ENCODE results near the gene TCL1B.

Gene TCL1B

DNA sequence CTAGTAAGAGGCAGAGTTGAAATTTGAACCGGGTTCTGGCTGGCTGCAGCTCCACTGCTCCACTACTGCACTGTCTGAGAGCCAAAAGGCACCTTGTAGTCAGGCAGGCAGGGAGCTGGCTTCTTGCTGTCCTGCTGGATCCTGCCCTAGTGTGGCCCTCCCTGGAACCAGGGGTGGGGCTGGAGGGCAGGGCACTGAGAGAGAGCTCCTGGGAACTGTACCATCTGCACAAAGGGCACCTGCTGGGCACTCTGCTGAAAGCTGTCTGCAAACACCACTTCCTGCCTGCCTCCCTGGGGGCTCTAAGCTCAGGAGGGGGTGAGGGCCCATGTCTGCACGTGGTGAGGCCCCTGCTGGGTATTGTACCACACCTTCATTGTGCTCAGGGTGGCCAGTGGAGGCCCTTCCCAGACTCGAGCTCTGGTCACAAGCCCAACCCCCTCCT, 19.0 kb upstream of the TCL1B start:
- no peak for DNase-seq

DNA sequence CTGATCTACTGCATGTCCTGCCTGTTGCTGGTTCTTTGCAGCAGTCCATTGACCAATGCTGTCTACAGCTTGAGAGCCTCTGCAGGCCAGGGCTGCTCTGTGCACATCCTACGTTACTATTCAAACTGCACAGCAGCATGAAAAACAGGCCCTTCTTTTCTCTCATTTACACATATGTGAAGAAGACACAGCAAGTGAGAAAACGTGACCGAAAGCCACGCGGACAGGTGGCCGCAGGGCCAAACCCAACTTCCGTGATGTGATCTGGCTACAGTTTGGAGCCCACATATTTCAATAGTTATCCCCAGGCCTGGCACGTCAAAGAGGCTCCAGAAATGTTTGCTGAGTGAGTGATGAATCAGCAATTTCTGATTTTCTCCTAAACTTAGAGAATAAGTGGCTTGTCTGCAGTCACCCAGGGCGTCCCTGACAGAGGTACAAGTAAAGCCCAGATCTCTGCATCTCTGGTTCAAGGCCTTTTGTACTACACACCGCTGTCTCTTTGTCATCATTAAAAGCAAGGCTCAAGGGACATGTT, 17.9 kb upstream of the TCL1B start:
- no peak for DNase-seq

DNA sequence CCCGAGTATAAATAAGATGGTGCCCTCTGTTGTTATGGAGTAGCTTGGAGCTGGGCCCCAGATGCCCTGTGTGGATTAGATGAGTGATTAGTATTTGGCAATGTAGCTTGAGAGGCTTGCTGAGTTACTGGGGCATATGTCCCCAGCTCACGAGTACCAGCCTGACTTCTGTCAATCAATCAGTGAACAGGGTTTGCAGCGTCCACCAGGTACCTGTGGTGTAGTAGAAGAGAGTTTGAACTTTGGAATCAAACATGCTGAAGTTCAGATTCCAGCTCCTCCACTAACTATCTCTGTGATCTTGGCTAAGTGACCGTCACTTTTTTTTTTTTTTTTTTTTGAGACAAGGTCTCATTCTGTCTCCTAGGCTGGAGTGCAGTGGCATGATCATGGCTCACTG, 11.6 kb upstream of the TCL1B start:
- no peak for DNase-seq

DNA sequence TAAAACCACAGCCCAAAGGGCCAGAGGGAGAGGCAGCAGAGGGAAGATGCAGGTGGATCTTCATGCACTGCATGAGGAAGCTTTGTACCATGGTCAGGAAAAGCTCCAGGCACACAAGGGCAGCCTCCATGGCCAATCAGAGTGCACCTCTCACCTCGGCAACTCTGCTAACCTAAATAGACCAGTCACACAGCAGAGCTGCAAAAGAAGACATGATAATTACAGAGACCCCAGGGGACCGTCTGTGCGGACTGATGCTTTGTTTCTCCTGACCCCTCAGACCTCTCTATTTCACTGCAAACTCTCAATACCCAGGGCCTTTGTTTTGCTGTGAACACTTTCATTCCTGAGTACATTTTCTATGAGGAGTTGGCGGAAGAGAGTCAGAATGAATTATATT, 10.7 kb upstream of the TCL1B start:
- no peak for DNase-seq

DNA sequence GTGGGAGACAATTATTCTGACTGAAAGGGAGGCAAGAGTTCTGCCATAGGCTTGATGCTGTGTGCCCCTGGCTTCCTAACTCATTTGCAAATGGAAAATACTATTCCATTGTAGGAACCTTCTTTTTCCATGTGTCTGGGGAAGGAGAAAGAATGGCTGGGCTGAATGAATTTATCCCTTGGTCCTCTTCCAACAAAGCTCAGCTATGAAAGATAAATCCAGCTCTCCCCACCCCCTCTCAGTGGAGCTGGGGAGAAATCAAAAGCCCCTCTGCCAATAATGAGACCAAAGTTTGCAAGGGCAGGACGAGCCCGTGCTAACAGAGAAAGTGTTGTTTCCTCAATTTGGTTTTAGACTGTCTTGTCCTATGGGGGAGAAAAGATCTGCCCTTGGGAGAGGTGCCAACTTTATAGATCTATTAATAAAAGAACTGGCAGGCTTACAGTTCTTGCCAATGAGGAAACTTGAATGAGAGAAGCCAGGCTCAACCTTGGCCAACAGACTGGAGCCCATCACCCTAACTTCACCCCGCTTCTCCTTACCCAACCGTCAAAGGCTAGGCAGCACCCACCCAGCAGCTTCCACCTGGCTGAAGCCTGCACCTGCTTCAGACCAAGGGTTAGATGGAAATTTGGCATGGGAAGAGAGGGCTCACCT, 8.9 kb upstream of the TCL1B start:
- DNase-seq = no peak

DNA sequence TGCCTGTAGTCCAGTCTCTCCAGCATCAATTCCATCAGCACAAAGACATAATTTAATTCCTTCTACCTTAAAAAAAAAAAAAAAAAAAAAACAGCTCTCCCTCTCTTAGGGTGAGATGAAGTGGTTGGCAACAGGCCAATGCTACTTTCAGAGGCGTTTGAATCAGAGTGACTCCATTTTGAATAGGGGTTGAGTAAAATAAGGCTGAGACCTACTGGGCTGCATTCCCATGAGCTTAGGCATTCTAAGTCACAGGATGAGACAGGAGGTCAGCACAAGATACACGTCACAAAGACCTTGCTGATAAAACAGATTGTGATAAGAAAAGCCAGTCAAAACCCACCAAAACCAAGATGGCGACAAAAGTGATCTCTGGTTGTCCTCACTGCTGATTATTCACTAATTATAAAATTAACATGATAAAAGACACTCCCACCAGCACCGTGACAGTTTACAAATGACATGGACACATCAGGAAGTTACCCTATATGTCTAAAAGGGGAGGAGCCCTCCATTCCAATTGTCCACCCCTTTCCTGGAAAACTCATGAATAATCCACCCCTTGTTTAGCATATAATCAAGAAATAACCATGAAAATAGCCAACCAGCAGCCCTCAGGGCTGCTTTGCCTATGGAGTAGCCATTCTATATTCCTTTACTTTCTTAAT, 6.9 kb upstream of the TCL1B start:
- DNase-seq = no peak

DNA sequence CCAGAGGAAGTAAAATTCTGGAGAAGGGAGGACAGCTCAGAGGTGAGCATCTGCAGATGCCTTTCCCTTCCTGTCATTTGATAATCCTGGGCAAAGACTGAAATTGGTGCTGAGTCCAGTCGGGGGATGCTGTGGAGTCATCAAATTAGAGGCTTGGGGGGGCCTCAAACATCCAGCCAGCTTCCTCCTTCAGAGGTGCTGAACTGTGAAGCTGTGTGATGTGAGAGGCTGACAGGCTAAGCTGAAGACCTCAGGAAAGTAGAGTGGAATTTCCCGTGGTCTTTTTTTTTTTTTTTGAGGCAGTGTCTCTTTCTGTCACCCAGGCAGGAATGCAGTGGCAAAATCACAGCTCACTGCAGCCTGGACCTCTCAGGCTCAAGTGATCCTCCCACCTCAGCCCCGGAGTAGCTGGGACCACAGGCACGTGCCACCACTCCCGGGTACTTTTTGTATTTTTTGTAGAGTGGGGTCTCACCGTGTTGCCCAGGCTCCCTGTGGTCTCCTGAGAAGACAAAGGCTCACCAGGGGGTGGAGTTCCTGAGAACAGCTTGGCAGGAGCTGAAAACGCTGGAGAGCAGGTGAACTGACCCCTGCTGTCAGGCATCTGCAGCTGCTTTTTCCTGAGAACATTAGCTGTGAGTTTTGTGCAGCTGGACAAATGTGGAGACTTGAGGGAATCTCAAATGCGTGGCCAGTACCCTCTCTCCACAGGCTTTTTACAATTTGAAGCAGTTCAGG, 6.1 kb upstream of the TCL1B start:
- DNase-seq = no peak

DNA sequence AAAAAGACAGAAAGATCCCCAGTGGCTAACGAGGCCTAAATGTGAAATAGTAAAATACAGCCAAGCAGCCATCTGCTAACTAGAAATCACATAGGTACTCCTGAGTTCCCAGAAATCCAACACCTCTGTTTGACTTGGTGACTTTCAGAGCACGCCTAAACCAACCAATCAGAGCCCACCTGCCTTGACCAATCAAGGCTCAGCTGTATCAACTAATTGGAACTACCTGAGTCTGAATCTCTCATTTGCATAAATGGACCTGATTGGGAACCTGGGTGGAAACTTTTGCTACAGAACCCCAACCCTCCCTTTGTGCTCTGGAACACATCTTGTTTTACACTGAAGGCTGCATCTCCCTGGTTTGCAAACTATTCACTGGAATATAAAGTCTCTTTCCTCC, 5.1 kb upstream of the TCL1B start:
- DNase-seq = no peak

DNA sequence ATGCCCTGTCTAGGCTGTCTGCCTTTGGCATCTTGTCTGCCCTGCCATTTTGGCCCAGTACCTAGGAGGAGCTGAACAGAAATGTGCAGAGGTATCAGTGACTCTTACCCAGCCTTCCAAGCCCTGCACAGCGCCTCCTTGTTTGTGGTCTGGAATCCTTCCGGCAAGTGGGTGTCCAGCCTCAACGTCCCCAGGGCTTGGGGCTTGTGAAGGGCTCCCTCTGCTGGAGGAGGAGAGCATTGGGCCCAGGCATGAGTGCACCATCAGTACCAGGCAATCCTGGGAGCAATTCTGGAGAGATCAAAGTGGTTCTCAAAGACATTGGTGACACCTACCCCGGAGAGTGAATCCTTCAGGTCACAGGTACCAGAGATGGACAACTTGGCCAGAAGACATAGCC, 2.4 kb upstream of the TCL1B start:
- DNase-seq = no peak

DNA sequence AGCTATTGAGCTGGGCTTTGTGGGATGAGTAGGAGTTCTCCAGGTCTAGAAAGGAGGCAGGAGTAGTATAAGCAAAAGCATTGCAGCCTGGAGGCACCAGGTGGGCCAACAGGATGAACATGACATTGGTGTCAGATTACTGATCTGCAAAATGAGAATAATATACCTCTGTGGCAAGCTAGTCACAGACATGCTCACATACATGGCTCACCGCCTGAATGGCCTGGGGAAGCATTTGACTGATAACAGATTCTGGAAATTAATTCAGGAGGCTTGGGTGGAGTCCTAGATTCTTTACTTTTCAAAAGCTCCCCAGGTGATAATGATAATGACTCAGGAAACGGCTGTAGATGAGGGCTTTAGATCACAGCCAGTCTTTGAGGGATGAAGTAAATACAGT, 709 bp downstream of the TCL1B start:
- no peak for DNase-seq

DNA sequence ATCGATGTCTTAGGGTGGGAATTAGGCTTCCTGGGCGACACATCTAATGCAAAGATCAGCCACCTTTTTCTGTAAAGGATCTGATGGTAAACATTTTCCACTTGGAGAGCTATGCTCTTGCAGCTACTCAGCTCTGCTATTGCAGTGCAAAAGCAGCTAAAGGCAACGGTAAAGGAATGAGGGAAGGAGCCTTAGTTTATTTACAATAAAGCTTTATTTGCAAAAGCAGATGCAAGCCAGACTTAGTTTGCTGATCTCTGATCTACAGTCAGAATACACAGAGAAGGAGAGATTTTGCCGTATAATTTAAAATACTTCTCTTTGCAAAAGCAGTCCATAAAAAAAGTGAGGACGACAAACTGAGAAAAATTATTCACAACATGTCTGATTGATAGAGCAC, 3.2 kb downstream of the TCL1B start:
- DNase-seq = no peak

DNA sequence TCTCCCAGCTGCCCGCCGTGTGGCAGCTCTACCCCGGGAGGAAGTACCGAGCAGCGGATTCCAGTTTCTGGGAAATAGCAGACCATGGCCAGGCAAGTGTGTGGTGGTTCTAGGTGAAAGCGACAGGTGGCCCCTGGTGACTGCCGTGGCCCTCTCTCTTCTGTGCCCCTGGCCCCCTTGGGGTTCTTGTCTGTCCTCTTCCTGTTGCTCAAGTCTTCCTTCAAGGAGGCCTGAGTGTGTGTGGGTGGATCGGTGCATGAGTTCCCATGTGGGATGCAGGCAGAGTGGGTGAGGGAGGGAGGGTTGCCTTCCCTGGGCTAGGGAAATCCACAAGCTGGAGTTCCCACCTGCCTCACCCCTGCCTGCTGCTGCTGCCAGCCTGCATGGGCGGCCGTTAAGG, 4.6 kb downstream of the TCL1B start:
- no peak for DNase-seq

DNA sequence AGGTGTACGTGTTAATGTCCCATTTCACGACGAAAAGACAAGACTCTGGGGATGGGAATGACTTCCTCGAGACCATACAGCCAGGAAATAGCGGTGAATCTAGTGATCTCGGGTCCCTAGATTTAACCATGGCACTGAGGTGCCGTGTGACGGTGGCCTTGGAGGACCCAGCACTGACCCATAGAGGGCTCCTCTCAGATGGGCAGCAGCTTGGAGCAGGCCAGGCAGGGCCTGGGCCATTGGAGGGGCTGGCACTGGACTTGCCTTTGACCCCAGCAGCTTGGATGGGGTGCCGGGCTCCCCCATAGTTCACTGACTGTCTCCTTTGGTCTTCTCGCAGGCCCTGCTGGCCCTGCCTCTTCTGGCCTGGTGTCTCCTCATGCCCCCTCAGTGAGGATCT, 5.4 kb downstream of the TCL1B start:
- no peak for DNase-seq

DNA sequence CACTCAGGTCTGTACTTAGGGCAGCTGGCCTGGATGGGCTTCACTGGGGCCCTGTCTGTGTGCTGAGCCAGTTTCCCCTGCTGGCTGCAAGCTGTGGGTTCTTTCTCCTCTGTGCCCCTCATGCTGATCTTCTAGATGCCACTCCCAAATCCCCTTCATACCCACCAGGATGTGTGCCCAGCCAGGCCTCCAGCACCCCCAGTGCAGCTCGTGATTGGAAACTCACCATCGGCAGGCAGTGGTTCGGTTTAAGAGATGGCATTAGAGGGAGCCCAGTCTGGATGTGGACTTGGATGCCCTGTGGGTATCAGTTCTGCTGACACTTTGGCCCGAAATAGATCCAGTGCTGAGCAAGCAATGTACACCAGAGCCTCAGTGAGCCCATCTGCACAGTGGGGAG, 5.9 kb downstream of the TCL1B start:
- no peak for DNase-seq

DNA sequence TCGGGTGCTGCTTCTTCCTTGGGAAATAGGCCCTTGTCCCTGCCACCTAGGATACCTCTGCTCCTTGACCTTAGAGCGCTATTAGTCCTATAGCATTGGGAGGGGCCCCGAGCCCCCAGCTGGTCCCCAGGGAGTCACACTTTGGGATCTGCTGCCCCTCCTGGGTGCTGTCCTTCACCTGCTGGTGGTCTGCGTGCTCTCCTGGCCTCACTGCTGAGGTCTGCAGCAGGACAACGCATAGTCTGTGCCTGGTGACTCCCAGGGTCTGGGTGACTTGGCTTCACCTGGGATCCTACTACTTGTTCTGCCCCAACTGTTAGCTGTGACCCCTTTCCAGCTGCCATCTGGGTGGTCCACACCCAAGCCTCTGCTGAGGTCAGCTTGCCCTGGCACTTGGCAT, 8.8 kb downstream of the TCL1B start:
- no peak for DNase-seq

DNA sequence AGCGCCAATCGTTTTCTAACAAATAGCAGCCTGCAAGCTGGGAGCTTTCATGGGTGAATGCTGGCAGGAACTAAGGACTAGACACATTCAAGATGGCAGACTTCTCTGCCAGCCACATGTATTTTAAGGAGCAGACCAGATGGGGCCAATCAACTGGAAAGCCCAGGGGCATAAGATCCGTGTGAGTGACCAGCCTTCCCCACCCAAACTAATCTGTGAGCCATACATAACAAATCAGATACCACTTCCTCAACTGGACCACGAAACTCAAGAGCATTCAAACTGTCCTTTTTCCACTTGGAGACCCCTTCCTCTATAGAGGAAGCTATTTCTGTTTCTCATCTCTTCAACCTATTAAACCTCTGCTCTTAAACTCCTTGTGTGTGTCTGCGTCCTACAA, 9.7 kb downstream of the TCL1B start:
- DNase-seq = no peak

DNA sequence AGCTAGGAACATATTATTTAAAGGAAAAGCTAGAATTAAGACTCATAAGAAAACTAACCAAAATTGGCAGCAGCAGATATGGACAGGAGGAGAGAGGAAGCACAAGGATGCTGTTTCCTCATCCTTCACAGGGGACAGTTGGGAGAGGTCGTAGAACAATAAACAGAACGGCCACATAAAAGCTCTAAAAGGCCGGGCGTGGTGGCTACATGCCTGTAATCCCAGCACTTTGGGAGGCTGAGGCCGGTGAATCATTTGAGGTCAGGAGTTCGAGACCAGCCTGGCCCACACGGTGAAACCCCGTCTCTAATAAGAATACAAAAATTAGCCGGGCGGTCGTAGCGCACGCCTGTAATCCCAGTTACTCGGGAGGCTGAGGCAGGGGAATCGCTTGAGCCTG, 10.5 kb downstream of the TCL1B start:
- DNase-seq = no peak

DNA sequence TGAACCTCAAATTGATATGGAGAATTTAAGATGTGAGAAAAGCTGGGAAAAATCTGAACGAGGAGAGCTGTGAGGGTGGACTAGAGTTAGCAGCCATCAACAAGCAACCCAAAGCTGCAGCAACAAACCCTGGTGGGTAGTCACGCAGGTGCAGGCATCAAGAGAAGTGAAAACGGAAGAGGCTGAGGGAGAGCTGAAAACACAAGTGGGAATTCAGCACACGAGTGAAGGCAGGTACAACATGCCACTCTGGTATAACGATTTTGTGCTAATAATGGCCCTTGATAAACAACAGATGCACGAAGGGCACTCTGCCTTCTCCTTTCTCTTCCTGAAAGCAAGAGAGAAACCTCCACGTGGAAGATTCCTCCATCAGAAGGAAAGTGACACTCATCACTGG, 11.5 kb downstream of the TCL1B start:
- no peak for DNase-seq

DNA sequence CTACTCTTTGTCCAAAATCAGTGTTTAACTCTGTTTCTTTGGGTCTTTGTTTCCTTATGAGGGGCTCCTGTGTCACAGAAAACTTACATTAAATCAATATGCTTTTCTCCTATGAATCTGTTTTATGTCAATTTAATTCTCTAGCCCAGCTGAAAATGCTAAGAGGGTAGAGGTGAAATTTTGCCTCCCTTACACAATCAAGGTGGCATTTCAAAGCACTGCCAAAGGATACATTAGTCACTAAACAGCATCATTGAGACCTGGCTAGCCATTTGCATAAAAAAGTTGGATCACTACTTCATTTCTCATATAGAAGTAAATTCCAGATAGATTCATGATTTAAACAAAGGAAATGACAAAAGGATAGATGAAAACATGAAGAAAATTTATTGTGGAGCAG, 12.1 kb downstream of the TCL1B start:
- DNase-seq = no peak

DNA sequence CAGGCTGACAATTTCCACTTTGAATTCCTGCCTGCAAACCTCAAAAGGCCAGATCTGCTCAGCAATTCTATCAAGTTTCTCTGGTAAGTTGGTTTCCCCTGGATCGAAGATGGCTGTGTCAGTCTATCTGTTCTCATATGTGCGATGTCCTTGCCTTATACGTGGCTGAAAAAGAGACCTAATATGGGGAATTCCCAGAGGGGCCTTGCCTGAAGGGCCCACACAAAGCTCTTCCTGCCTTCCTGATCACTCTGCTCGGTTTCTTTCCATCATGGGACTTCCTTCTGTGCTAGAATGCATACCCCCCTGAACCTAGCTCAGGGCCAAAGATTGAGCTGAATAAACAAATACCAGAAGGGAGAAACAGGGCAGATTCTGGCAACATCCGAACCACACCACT, 13.2 kb downstream of the TCL1B start:
- DNase-seq = no peak

DNA sequence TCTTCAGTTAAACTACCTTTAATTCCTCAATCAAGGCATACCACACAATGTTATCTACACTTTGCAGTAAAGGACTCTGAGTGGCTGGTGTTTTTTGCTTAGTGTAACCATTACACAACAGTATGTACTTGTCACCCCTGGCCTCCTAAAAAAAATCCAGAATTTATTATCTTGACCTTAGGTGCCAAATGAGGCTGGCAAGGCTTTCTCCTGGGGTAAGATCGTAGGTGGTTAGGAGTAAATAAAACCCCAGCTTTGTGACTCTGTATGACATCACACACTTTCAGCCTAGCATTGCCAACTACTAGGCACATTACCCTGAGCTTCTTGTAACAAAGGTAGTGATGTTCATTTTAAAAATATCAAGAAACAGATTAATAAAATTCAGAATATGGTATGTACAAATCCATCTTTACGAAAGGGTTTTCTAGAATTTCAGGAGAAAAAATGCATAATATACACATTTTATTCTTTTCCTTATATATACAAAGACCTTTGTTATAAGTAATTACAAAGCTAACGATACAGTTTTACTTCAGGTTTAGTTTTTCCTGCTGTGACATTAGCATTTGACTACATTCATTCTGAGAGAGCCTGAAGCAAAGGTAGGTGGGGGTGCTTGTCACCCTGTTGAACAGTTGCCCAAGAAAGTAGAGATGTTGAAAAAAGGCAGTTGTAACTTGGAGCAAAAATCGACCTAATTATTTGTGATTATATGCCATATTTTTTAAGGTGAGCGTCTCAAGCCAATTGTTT, 14.2 kb downstream of the TCL1B start:
- DNase-seq = no peak

DNA sequence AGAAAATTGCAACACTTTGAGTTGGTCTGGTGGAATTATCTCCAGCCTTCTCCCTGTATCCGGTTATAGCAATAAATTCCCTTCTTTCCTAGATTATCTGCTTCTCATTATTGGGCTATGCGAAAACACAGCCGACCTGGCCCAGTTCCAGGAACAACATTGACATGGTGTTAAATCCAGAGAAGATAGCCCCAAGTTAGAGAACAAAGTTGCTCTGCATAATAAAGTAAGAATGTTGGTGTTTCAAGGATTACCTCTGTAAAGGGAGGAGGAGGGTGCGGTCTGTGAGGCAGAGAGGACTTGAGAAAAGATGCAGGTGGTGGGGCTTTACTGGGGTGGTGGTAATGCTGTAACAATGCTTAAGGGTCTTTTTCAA, 15.6 kb downstream of the TCL1B start:
- DNase-seq = no peak

DNA sequence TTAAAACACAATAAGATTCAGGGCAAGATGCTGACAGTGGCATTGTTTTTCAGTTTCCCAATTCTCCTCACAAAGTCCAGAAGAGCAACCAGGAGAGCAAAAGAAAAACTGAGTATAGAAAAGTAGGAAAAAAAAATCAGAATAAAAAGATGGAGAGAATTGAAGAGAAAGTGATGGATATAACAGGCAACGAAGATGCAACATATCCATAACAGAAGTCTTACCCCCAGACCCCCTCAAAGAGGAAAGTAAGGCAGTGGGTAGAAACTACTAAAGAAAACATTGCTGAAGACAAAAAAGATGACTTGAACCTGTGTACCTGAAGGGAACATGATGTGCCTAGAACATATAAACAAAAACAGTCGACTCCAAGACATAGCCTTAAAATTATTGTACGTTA, 17.1 kb downstream of the TCL1B start:
- no peak for DNase-seq

DNA sequence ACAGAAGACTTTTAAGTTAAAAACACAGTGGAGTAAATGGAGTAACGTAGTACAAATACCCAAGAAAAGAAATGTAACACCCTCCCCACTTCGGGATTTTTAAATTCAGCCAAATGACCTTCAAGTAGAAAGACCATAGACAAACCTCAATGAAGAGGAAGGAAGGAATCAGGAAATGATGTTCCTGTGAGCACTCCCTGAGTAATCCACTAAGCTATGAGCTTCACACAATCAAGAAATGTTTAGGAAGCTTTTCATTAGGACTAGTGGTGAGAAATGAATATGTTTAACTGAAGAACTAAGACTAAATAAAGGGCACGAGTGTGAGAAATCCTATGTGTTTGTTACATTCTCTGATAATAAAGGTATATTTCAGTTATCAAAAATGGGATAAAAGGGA, 17.6 kb downstream of the TCL1B start:
- DNase-seq = no peak
